Ramos (cell line): ENCODE results near the gene SUSD4.
"Not testable (repeated sequence)": the region's sequence is repeated elsewhere in the genome, so short reads cannot be mapped to it uniquely, and the experiment has no call there.

ENCODE experiments used
- in situ Hi-C: fragments of 300-500 bp; cut with MboI; formaldehyde crosslinking; loops from one replicate; pipeline ENCODE4 v1.14.3; 2022; ENCODE audit warnings: low sequenced_read_pairs; ENCODE audit not compliant: unreplicated experiment

SUSD4 gene

DNA sequence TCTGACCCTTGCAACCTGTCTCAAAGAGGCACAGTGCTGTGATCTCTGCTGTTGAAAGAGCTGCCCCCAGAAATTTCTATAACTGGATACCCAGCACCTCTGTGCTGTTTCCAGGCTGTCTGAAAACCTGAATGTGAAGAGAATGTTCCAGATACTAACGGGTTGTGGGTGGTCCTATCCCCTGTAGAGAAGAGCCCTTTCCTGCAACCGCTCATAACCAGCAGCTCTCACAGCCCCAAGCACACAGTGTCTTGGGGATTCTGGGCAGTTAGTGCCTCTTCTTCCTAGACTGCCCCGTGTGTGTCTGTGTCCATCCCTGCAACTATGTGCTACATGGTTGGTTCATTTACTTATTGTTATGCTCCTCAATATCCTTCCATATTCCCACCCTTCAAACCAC is 104.5 kb downstream of the SUSD4 start:
- in situ Hi-C loops = no loop called here

DNA sequence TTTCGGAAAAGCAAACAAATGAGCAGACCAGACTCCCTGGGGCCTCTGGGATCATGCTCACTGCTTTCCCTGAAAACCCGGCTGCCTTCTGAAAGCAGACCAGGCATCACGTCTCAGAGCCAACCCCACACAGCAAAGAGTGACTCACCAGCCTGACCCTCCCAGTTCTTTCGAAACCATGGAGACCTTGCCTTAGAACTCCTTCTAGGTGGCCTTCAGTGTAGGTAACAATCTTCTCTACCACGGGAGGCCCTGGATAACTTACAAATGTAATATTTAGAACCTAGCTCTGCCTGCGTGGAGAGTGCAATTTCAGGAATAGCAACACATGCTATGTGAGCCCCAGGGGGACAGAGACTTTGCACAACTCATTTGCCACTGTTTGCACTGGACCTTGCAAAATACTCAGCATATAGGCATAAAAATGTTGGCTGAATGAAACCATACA is 105.2 kb downstream of the SUSD4 start:
- in situ Hi-C loops = no loop called here

DNA sequence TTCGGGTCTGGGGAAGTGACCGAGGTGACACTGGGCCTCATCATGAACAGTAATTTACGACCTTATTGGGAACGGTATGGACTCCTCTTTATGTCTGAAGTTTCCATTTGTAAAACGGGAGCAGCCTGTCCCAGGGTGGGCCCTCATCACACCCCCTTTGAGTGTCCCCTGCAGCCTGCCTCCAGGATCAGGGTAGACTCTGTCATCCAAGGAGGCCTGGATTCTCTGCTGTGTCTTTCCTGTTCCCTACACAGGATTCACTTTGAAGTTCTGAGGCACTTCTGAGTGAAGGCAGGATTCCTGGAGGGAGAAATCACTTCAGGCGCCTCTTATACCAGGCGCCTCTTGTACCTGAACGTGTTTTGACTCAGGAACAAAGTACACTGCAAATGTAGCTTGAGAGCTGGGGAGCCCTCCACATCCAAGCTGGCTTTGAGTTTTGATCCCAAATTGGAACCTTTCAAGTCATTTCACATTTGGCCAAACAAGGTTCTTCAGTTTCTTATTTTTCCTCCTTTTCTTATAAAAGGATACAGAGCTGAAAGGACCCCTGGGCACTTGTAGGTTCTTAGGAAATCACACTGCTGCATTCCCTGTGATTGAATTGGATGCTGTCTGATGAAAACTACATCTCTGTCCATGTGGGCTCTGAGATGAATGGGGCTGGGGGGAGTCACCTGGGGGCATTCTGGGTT is 106.0 kb downstream of the SUSD4 start:
- in situ Hi-C loops = no loop called here

DNA sequence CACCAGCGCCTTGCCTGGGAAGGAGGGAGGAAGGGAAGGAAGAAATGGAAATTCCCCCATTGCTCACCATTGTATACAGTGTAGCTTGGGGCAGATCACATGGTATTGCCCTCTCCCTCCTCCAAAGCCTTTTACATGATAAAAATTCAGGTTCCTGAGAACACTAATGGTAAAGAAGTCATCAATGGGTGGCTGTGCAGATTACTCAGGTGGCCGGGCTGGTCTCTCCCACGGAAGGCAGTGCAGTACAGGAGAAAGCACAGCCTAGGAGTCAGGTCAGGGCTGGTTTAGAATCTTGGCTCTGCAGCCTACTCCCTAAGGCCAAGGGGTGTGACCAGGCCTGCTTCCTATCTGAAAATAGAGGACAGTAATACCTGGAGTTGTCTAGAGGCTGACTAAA is 107.9 kb downstream of the SUSD4 start:
- in situ Hi-C loops = no loop called here

DNA sequence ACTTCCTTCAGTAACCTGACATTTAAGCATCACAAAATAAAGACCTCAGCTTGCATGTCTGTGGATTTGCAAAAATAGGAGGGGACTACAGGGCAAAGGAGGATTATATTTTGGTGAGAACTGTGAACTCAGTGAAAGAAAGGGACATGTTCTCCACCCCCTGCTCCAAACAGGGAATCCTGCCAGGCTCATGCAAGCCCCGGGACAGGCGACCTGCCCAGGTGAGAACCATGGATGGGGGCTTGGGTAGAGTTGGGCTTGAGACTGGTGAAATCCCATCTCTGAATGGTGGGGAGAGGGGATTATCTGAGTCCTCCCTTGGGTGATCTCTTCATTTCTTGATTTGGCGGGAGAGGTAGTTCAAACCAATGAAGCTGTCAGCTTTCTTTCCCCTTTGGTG is 110.1 kb downstream of the SUSD4 start:
- in situ Hi-C loops = no loop called here

DNA sequence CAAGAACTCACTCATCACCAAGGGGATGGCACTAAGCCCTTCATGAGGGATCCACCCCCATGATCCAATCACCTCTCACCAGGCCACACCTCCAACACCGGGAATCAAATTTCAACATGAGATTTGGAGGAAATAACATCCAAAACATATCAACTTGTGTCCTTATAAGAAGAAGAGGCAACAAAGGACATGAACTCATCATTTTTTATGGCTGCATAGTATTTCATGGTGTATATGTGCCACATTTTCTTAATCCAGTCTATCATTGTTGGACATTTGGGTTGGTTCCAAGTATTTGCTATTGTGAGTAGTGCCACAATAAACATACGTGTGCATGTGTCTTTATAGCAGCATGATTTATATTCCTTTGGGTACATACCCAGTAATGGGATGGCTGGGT is 112.6 kb downstream of the SUSD4 start:
- in situ Hi-C loops = not testable (repeated sequence)

DNA sequence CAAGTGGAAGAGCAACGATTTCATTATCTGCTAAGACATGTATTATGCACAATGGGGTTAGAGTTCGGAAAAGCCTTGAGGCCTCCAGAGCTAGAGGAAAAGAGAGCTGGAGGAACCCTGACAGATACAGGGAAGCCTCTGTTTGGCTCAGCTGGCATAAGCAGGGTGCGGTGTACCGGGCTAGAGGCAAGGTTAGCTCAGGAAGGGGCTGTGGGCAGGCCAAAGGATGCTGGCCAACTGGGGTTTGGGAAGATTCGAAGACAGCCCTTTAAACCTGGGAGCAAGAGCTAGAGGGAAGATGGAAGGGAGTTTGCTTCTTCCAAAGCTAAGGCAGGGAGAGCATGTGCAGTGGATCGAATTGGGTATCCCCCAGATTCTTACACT is 113.4 kb downstream of the SUSD4 start:
- in situ Hi-C loops = no loop called here

DNA sequence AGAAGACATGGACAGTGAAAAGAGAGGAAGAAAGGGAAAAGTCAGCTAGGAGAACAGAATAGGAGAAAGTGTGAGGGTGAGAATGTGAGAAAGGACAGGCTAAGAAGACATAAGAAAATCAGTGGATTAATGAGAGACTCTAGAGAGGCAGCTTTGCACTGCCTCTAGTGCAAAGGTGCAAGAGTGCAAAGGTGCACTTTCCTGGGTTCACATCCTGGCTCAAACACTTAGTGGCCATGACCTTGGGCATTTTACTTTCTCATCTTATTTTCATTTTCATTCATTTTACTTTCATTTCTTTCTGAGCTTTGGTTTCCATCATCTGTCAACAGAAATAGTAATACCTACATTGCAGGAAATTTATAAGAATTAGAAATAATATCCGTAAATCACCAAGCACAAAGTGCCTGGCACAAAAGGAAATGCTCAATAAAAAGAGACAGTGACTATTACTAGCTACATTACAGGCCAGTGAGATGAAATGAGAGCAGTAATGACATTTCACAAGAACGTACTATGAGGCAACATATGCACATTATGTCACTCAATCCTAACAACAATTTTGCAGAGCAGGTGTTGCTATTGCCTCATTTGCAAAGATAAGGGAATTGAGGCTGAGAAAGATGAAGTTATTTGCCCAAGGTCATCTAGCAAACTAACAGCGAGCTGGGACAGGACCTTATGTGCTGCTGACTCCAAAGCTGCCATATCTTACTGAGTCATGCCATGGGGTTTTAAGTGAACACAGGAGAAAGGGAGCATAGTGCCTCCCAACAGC is 113.9 kb downstream of the SUSD4 start:
- in situ Hi-C loops = no loop called here

DNA sequence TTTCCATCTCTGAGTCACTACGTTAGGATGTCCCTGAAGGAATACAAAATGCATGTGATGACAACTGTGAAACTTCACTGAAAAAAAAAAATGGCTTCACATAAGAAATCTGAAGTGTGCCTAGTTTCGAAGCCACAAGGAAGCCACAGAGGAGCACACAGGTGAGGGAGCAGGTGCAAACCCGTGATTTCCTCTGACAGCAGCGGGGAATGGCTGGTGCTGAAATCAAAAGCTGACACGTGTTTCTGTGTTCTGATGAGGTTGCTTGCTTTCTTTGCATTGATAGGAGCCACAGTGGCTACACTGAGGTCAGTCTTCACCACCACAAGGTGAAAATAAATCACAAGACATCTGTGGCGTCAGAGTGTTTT is 115.2 kb downstream of the SUSD4 start:
- in situ Hi-C loops = no loop called here

DNA sequence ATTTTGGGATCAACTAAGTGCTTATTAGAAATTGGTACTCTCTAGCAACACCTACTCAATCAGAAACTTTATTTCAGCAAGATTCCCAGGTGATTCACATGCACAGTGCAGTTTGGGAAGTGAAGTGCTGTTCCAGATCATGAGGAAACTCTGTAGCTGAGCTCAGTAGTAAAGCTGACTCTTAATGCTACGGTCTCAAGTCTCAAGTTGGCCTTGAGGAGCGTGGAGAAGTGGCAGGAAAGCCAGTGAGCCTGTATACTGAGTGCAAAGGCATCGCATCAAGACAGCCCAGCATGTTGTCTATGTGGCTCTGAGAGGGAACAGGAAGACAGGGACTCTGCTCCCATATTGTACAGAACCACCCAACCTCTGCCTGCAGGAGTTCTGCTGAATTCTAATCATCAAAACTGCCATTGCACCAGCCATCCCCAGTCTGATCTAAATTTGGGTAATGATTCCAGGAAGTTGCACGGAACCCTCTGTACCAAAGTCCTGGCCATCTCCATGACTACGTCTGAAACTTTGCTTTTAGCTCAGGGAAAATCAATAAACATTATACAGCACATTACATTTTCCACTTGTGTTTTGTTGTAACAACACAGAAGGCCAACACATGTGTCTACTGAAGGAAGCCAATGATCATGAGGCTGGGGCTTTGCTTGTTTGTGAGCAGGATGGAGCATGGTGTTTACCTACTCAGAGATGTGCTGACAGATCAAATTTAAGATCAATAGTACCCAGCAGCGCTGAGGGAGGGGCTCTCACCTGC is 115.8 kb downstream of the SUSD4 start:
- in situ Hi-C loops = no loop called here

DNA sequence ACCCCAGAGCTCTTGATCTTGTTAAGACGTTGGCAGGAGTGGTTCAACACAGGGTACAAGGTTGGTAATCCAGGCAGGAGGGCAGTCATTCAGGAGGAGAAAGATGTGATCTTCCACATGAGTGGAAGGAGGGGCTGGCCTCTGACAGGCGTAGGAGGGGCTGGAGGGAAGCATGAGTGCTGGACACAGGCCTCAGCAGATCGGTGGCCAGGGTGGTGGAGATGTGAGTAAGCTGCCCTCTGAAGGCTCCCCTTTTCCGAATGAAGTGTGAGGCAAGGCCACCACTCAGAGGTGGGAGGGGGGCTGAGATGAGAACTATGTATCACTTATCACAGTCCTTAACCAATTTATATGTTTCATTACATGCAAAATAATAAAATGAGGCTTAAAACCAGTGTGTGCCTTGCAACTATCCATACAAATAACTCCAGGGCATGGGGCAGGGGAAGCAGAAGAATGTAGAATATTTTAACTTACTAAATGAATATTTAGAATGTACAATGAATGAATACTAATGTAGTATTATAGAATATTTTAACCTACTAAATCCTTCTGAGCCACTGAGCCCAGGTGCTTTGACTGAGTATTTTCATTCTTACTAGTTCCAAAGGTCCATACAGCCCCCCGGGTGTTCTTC is 117.4 kb downstream of the SUSD4 start:
- in situ Hi-C loops = no loop called here

DNA sequence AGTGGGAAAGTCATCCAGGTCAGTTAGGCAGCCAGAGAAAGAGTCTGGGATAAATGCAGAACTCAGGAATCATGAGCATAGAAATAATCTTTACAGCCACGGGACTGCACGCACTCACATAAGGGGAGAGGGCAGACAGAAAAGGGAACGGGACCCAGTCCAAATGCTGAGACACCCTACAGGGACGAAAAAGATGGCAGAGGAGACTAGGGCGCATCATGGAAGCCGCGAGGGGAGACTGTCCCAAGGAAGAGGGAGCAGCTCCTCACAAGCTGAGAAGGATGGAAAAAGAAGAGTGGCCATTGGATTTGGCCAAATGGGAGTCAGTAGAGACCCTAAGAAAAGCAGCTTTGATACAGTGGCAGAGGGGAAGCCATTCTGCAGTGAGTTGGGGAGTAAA is 118.0 kb downstream of the SUSD4 start:
- in situ Hi-C loops = no loop called here

DNA sequence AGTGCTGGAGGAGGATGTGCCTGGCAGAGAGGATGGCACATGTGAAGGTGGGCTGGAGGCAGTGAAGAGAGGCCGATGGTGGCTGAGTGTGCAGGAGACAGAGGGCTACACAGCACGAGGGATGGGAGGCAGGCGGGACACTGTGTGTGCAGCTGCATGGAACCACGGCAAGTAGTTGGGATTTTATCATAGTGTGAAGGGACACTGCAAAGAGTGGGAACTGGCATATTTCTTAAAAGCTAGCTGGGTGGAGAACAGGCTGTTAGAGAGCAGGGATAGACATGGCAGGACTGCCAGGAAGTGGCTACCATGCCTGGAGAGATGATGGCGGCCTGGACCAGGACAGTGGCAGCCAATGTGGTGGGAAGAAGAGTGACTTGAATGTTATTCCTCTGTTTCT is 118.6 kb downstream of the SUSD4 start:
- in situ Hi-C loops = no loop called here

DNA sequence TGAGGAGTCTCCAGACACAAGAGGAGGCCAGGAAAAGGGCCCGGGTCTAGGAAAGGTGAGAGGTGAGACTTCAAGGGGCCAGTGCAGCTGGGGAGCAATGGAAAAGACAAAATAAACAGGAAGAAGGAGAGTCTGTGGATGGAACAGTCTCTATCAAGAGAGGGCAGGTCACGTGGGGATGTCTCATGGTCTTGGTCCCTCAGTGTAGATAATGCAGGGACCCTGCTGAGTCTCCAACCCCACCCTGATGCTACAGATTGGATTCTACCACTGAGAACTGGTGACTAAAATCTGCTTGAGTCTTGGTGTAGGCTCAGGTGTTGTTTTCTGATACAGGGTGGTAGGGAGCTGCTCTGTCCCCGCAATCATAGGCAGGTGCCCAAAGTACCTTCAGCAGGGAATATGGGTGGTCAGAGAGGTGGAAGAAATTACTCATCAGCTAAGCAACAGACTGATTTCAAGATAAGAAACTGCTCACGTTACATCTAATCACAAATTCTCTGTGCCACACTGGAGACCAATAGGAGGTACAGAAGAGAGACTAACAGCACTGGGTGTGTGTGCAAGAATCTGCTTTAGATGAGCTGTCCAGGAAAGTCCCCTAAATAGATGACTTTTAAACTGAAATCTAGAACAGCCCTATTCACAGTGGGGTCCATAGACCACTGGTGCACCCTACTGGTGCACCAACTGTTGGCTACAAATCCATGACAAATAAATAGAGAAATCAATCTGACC is 119.4 kb downstream of the SUSD4 start:
- in situ Hi-C loops = no loop called here

DNA sequence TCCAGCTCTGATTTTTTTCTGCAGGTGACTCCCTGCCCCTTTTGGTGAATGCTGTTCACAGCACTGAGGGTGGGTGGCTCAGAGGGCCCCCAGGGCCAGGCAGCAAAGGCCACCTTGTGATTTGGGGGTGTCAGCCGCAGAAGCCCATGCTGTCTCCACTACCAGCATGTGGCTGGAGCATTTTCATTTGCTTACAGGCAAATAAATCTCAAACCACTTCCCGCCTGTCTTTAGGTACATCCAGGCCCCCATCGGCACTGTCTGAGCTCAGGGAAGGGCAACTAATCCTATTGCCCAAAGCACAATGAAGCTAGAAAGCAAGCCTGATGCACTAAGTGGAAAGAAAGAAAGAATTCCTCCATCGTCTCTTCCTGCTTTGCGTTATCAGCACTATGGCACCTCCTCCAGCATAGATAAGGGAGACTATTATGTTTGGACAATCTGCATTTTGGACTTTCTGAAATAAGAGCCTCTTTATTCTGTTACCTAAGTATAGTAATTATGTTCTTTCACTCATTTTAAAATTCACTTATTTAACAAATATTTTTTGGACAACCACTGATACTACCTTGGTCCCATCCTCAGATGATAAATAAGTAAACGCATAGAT is 120.4 kb downstream of the SUSD4 start:
- in situ Hi-C loops = no loop called here

DNA sequence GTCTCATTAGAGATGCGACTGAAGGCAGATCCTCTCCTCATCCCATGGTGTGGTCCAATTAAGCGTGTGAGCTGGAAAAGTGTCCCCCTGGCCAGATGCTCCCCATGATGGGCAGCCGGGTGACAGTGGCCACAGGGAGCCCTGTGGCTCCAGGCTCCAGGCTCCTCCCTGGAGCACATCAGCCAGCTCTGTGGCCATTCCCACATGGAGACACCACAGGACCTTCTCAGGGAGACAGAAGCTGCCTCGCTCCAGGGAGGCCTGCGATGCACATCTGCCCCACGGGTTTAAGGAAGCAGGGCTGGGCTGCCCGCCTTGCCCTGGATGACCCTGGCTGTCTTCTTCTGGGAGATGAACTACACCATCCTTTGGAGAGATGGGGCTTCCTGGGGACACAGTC is 121.0 kb downstream of the SUSD4 start:
- in situ Hi-C loops = no loop called here

DNA sequence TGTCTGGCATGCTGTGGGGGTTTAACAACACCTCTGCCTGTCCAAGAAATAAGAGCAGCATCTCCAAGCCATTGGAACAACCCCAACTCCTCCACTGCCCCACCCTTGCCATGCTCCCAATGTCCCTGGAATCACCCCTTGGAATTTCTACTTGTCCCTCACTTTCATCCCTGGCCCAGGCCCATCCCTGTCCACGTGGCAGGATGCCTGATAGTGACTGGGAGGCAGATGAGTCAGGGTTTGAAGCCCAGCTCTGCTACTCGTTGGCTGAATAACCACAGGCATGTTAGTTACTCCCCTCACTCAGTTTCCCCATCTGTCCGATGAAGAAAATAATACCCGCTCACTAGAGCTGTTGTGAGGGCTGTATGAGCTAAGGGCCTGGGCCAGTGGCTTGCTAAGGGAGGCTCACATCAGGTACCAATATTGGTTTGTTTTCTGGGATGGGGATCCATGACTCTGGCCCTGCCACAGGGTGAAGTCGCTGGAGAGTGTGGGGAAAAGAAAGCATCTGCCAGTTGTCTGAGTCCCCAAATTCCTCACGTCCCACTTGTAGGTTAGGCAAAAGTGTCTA is 121.5 kb downstream of the SUSD4 start:
- in situ Hi-C loops = no loop called here

DNA sequence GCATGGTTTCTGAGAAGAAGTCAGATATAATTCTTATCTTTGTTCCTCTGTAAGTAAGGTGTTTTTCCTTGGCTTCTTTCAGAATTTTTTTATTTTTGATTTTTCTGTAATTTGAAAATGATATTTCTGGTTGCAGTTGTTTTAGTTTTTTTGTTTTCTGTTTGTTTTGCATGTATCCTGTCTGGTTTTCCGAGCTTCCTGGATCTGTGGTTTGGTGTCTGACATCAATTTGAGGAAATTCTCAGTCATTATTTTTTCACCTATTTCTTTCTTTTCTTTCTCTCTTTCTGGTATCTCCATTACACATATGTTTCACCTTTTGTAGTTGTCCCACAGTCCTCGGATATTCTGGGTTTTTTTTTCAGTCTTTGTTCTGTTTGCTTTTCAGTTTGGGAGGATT is 123.9 kb downstream of the SUSD4 start:
- in situ Hi-C loops = no loop called here

DNA sequence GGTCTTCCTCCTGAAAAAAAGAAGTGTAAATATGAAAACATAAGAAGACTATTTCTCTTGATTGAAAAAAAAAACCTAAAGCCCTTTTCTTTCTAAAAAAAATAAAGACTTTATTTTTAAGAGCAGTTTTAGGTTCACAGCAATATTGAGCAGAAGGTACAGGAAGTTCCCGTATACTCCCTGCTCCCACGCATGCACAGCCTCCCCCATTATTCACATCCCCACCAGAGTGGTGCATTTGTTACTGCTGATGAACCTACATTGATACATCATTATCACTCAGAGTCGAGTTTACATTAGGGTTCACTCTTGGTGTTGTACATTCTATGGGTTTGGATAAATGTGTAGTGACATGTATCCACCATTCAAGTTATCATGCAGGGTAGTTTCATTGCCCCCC is 128.9 kb downstream of the SUSD4 start:
- in situ Hi-C loops = no loop called here
